KMS-11 (cell line): ENCODE data around the gene U2AF2.

Experiments used
- H2AFZ ChIP-seq: fragments of 200-600 bp; sonication (generic); 2 replicates; pipeline ENCODE4 v1.6.1; 2016; ENCODE audit warnings: antibody characterized with exemption, mixed run types, low read depth
- H3K27ac ChIP-seq: fragments of 200-600 bp; sonication (generic); 2 replicates; pipeline ENCODE4 v1.6.1; 2016; ENCODE audit warnings: mild to moderate bottlenecking, mixed run types
- H3K27me3 ChIP-seq: fragments of 200-600 bp; sonication (generic); 2 replicates; pipeline ENCODE4 v1.6.1; 2017; ENCODE audit warnings: mild to moderate bottlenecking, low read depth, mixed run types, moderate library complexity; ENCODE audit not compliant: insufficient read depth
- H3K36me3 ChIP-seq: fragments of 200-600 bp; sonication (generic); 2 replicates; pipeline ENCODE4 v1.6.1; 2017; ENCODE audit warnings: mild to moderate bottlenecking, mixed run types; ENCODE audit not compliant: insufficient read depth
- H3K4me1 ChIP-seq: fragments of 200-600 bp; sonication (generic); 2 replicates; pipeline ENCODE4 v1.6.1; 2016; ENCODE audit warnings: mild to moderate bottlenecking, low read depth, mixed run types; ENCODE audit not compliant: poor library complexity, severe bottlenecking
- H3K4me2 ChIP-seq: fragments of 200-600 bp; sonication (generic); 2 replicates; pipeline ENCODE4 v1.7.0; 2016; ENCODE audit warnings: mild to moderate bottlenecking, mixed run types
- H3K4me3 ChIP-seq: fragments of 200-600 bp; sonication (generic); IDR thresholded peaks from 2 replicates; pipeline ENCODE4 v1.6.1; 2017; ENCODE audit warnings: low read depth, low read length, mixed read lengths; ENCODE audit not compliant: insufficient read depth
- H3K79me2 ChIP-seq: fragments of 200-600 bp; sonication (generic); 2 replicates; pipeline ENCODE4 v1.6.1; 2016; ENCODE audit warnings: low read depth, mixed run types; ENCODE audit not compliant: insufficient read depth
- H3K9ac ChIP-seq: fragments of 200-600 bp; sonication (generic); 2 replicates; pipeline ENCODE4 v1.6.1; 2016; ENCODE audit warnings: mild to moderate bottlenecking, mixed run types
- H4K20me1 ChIP-seq: fragments of 200-600 bp; sonication (generic); 2 replicates; pipeline ENCODE4 v1.6.1; 2016; ENCODE audit warnings: mild to moderate bottlenecking, mixed run types; ENCODE audit not compliant: insufficient read depth
- CTCF ChIP-seq: fragments of 200-600 bp; sonication (generic); conservative IDR thresholded peaks from 2 replicates; pipeline ENCODE4 v1.6.1; 2017; ENCODE audit warnings: low read depth, mild to moderate bottlenecking, antibody characterized with exemption, low read length, moderate library complexity, mixed read lengths

Gene U2AF2

GRCh38 chr19:55686311-55687050 lies 31.6 kb downstream of the U2AF2 start:
- no peak overlapping the region for H3K9ac ChIP-seq
- no peaks in the 10 kb centered on the region for H4K20me1 ChIP-seq
- H3K79me2 ChIP-seq = peaks cover 22% of the 10 kb centered on the region
- H3K36me3 ChIP-seq = no peaks in the 10 kb centered on the region; the same call in 1 of the 2 replicates
- no peak overlapping the region for H3K27ac ChIP-seq
- H3K4me1 ChIP-seq = no peaks in the 10 kb centered on the region
- no peak overlapping the region for H2AFZ ChIP-seq
- H3K4me2 ChIP-seq = no peak overlapping the region
- no peaks in the 10 kb centered on the region for H3K27me3 ChIP-seq
- no peak for TF ChIP-seq CTCF
- no peak overlapping the region for H3K4me3 ChIP-seq

- Histone ChIP-seq H3K79me2 (peaks cover 13% of the 10 kb centered on the region; the same call in 1 of the 2 replicates), H3K36me3 (no peaks in the 10 kb centered on the region; the same call in 1 of the 2 replicates)
Measured at GRCh38 chr19:55687281-55688201, 32.7 kb downstream of the U2AF2 start.

GRCh38 chr19:55688422-55689218 lies 33.8 kb downstream of the U2AF2 start:
- Histone ChIP-seq H3K4me1 (no peaks in the 10 kb centered on the region), H3K9ac (no peak overlapping the region), H2AFZ (no peak overlapping the region), H4K20me1 (no peaks in the 10 kb centered on the region), H3K36me3 (no peaks in the 10 kb centered on the region; the same call in 1 of the 2 replicates), H3K4me2 (no peak overlapping the region), H3K79me2 (peaks cover 12% of the 10 kb centered on the region; the same call in 1 of the 2 replicates), H3K27ac (no peak overlapping the region), H3K4me3 (no peak overlapping the region), H3K27me3 (no peaks in the 10 kb centered on the region)
- TF ChIP-seq CTCF = no peak

More at GRCh38 chr19:55687281-55688201, 32.7 kb downstream of the U2AF2 start:
- no peak overlapping the region for H3K27ac ChIP-seq
- H2AFZ ChIP-seq = no peak overlapping the region
- H4K20me1 ChIP-seq = no peaks in the 10 kb centered on the region
- TF ChIP-seq CTCF = no peak
- H3K9ac ChIP-seq = no peak overlapping the region
- H3K27me3 ChIP-seq = no peaks in the 10 kb centered on the region
- no peaks in the 10 kb centered on the region for H3K4me1 ChIP-seq
- H3K4me2 ChIP-seq = no peak overlapping the region
- H3K4me3 ChIP-seq = no peak overlapping the region

GRCh38 chr19:55689411-55690108 lies 34.7 kb downstream of the U2AF2 start:
- Histone ChIP-seq H4K20me1 (no peaks in the 10 kb centered on the region), H3K27me3 (no peaks in the 10 kb centered on the region), H3K79me2 (peaks cover 2% of the 10 kb centered on the region; the same call in 1 of the 2 replicates), H3K9ac (no peak overlapping the region), H3K4me1 (no peaks in the 10 kb centered on the region), H3K4me3 (no peak overlapping the region), H3K36me3 (no peaks in the 10 kb centered on the region; the same call in 1 of the 2 replicates), H3K4me2 (no peak overlapping the region), H3K27ac (no peak overlapping the region), H2AFZ (no peak overlapping the region)
- TF ChIP-seq CTCF = no peak
